NCI-H146 (cell line): ENCODE data around the gene TRERF1.

ENCODE experiments used
- DNase-seq: peaks from one replicate; lab custom pipeline; 2025; lab: John Stamatoyannopoulos, UW

TRERF1 gene

DNA sequence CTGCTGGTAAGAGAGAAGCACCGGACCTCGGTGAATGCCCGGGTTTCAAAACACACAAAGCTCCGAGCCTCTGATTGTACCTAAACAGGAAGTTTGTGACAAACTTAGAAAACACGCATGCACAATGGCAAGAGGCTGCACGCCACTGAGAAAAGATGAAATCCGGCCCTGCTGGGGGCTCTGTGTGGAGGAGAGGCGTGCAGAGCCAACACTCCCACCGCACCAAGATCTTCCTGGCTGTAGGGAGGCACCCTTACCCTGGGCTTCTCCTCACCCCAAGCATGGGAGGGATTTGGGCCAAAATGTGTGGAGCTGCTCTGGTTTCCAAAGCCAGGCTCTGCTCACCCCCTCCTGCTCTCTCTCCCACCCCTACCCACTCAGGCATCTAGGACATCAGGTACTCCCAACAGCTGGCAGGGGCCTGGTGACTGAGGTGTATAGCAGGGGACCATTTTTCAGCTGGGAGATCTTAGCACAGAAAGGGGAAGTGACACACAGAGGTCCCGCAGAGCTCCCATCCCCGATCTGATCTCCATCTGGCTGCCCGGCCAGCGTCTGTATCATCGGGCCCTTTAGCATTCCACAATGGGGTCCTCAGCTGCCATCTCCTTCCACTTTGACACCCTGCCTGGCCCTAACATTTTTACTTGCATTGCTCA, 84.2 kb downstream of the TRERF1 start:
- DNase-seq = no peak

- no peak for DNase-seq
Measured at GRCh38 chr6:42366999-42367352, 84.8 kb downstream of the TRERF1 start.

DNA sequence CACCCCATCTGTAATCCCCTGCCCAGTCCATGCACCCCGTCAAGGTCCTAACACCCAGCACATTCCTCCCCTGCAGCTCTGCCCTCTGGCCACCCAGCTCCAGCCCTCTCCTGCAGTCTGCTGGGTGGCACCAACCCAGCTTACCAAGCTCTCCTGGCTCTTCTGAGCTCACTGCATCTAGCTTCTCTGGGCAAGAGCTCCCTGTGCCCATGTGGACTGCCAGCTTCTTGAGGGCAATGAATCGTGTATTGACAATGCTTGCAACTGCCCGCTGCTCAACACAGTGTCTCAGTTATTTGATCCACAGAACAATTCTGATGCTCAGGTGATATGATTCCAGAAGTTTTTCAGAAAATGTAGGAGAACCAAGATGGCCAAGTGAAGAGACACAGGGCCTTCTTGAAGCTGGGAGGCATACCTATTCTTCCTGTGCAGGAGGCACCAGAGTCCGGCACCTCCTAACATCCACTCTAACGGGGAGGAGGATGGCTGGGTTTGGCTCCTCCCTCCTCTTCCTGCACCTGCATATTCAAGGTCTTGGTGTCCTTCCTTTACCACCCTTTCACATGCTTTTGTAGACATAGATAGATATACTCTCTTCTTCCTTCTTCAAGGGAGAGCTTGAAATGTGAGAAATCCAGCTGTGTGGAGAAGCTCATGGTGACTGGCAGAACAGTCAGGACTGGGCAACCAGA, 85.6 kb downstream of the TRERF1 start:
- DNase-seq = no peak

DNA sequence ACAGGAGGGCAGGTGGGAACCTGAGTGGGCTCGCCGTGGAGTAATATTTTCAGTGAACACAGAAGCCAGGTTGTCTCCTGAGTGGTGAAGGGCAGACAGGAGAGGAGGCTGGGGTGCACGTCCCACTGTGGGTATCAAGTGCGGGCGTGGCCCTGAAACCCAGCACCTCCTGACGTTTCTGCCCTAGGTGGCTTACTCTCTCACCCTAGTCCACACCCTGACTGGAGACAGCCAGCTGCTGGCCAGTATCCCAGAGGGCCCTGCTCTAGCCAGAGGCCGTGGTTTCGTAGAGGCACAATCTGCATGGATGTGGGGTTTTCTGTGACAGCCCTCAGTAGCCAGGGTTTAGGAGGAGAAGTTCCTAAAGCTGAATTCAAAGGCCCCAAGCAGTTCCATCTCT, 86.7 kb downstream of the TRERF1 start:
- DNase-seq = no peak

GRCh38 chr6:42363926-42364849, 87.5 kb downstream of the TRERF1 start:
- no peak for DNase-seq

DNA sequence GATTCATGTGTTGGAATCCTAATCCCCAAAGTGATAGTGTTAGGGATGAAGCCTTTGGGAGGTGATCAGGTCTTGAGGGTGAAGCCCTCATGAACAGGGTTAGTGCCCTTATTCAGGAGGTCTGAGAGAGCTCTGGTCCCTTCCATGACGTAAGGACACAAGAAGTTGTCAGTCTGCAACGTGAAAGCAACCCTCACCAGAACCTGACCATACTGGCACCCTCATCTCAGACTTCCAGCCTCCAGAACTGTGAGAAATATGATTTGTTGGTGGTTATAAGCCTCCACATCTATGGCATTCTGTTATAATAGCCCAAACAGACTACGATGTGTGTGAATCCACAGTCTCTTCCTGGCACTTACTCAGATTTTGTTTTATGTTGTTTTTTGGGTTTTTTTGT, 90.7 kb downstream of the TRERF1 start:
- no peak for DNase-seq

DNA sequence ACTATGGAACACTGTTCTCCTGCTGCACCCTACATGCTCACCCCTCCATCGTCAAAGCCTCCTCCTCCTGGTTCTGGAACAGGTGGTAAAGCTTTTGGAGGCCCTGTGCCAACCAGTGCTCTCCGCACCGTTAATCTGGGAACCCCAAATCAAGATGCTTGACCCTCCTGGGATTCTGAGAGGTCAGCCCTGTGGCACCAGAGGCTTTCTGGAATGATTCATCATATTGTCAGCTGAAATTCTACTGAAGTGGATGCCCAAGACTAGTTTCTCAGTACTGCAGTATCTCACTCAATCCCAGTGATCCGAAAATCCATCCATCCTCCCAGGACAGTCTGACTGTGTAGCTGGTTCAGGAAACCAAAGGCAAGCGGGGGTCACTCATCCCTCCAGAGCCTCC, 92.7 kb downstream of the TRERF1 start:
- no peak for DNase-seq

DNA sequence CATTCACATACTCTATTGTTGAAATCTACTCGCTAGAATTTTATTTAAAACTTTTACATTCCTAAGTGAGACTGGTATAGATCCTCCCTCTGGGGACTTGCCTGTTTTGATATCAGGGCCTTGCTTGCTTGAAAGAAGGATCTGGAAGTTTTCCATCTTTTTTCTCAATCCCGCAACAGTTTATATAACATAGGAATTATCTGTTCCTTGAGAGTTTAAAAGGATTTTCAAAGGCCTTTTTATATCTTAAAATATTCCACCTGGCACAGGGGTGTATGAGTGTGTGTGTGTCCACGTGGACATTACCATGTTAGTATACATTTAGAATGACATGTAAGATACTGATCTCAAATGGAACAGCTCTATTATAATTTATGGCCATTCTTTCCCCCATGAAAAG, 96.3 kb downstream of the TRERF1 start:
- DNase-seq = no peak

DNA sequence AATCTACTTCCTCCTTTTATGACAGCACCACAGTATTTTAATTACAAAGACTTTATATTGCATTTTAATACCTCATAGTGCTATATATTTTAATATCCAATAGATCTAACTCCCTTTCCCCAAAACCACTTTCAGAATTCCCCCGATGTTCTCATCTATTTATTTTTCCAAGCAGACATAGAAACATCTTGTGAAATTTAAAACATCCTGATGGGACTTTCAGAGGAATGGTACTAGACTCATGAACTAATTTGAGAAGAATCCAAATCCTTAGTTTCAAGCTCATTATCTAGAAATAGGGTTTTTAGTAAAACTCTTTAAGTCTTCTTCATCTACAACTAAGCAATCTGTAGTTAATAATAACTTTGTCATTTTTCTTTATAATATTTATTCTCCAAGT, 97.0 kb downstream of the TRERF1 start:
- DNase-seq = no peak

DNA sequence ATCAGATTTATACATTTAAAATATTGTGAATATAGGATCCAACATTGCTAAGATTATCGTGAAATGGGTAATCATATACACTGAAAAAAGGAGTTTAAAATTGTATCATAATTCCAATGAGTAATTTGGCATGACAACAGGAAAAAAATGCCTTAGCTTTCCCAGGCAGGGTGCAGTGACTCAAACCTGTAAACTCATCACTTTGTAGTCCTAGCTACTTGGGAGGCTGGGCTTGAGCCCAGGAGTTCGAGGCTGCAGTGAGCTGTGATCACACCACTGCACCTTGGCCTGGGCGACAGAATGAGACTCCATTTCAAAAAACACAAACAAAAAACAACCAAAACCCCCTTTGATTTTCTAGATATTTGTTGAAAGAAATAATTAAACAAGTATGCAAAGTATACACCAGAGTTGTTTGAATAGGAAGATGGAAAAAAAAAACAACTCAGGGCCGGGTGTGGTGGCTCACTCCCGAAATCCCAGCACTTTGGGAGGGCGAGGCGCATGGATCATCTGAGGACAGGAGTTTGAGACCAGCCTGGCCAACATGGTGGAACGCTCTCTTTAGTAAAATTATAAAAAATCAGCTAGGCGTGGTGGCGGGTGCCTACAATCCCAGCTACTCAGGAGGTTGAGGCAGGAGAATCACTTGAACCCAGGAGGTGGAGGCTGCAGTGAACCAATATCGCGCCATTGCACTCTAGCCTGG, 98.7 kb downstream of the TRERF1 start:
- no peak for DNase-seq

GRCh38 chr6:42350911-42351310, 100.8 kb downstream of the TRERF1 start:
- no peak for DNase-seq

- DNase-seq = no peak
Measured at GRCh38 chr6:42349753-42350511, 101.8 kb downstream of the TRERF1 start.

GRCh38 chr6:42347456-42347855, 104.3 kb downstream of the TRERF1 start:
- DNase-seq = no peak

DNA sequence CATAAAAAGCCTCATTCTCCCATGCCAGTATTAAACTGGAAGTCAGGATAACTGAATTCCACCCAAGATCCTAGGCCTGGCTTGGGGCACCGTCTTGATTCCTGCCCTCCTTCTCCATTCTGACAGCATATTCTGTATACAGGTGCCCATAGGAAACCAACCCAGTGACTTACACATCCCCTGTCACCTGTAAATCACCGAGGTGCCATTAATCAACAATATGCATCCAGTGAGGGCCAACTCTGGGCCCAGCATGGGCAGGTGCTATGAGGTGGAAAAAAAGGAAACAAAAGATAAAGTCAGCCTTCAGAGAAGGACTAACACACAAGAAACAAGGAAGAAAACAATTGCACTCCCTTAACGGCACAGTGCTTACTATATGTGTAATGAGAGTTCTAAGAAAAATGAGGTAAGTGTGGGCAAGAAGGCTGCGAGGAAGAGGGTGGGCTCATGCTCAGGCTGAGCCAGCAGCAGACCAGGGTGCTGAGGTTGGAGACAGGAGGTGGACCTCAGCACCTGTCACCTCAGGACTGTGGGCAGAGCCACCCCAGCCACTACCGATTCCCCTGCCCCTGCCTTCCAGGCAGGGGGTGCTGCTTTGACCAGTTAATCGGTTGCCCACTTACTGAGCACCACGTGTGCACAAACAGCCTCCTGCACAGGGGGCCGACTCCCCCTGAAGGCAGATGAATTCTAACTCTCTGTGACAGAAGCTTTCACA, 105.9 kb downstream of the TRERF1 start:
- DNase-seq = peak; percentile 79

DNA sequence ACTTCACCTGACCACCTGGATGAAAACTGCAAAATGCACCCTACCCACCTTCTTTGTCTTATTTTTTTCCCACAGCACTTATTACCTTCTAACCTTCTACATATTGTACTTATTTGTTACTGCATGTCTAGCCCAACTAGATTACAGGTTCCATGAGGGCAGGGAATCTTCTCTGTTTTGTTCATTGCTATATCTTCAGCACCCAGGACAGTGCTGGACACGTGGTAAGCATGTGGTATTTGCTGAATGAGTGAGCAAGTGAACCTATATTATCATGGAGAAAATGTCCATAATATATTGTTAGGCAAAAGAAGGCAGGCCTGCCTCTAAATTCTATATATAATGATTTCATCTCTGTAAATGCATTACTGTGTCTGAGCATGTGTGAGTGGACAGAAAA, 107.0 kb downstream of the TRERF1 start:
- DNase-seq = no peak

DNA sequence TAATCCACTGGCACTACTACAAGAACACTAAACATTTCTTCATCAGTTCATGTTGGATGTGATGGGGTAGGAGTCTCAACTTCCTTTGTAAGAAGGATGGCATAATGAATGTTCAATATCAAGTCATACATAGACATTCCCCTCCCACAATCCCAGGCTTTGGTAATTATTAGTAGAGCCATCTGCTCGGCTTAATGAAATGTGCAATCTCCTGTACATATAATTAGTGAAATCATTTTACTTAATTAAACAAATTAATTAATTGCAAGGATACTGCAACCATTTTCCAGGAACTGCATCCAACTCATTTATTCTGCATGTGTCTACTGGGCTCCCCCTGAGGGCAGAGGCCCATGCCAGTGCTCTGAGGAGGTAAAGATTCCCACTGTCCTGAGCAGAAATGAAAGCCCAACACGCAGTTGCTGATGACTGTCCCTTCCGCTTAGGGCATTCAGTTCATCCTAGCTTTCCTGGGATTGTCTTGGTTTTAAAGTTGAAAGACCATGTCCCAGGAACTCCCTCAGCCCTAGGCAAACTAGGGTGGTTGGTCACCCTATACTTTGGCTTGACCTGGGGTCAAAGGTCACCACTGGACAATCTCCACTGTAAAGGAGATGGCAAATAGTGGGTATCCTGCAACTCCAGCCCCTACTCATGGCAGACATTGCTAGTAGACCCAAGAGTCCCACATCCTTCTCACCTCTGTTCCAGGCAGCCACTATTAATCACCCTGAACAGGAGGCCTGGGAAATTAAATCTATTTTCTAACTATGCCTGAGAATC, 109.8 kb downstream of the TRERF1 start:
- DNase-seq = no peak

GRCh38 chr6:42341221-42341620, 110.5 kb downstream of the TRERF1 start:
- no peak for DNase-seq

DNA sequence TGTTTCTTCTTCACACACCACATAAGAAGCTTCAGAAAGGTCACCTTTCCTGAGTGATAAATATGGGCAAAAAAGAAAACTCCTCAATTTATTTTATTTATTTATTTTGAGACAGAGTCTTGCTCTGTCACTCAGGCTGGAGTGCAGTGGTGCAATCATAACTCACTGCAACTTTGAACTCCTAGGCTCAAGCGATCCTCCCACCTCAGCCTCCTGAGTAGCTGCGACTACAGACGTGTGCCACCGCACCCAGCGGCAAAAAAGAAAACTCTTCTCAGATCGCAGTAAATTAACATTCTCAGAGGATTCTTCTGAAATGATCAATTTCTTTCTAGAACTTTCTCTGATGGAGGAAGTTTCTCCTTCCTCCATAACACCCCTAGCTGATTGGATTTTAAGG, 111.2 kb downstream of the TRERF1 start:
- no peak for DNase-seq

DNA sequence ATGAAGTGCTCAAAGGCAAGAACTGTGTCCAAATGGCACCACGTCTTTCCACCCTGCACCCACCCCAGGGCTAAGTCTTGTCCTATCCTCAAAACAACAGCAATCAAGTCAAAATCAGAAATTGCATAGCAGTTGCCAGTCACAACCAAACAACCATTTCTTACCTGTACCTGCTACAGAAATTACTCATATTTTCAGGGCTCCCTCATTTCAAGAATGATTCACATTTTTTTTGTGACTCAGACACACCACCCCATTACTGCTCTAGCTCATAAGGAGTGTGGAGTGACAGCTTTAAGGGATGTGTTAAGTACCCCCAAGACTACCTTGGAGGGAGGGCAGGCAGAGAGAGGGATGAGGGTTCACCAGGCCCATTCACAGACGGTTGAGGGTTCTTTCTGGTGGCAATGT, 111.7 kb downstream of the TRERF1 start:
- no peak for DNase-seq

GRCh38 chr6:42338744-42339222, 112.9 kb downstream of the TRERF1 start:
- no peak for DNase-seq
